SK-N-MC (cell line): Measurements from ENCODE around the gene ARHGAP33.
"Not testable (repeated sequence)": the region's sequence is repeated elsewhere in the genome, so short reads cannot be mapped to it uniquely, and the experiment has no call there.

Experiments used
- DNase-seq: peaks from one replicate; pipeline ENCODE4 v3.0.0-alpha.2; 2011; ENCODE audit warnings: low read depth, low spot score
- H3K27ac ChIP-seq: fragments of 200-600 bp; sonication (generic); 2 replicates; pipeline ENCODE4 v1.5.1; 2016; ENCODE audit warnings: mixed run types
- H3K36me3 ChIP-seq: fragments of 200-600 bp; sonication (generic); 2 replicates; pipeline ENCODE4 v1.6.1; 2017; ENCODE audit warnings: antibody characterized with exemption, low read length, mixed read lengths; ENCODE audit not compliant: insufficient read depth
- H3K4me3 ChIP-seq: fragments of 200-600 bp; sonication (generic); 2 replicates; pipeline ENCODE4 v1.5.1; 2016
- H3K9ac ChIP-seq: fragments of 200-600 bp; sonication (generic); 2 replicates; pipeline ENCODE4 v1.8.0; 2017; ENCODE audit warnings: mixed run types, mixed read lengths; ENCODE audit not compliant: insufficient read length
- H3K9me3 ChIP-seq: fragments of 200-600 bp; sonication (generic); 2 replicates; pipeline ENCODE4 v1.6.1; 2017; ENCODE audit warnings: low read depth, mild to moderate bottlenecking, antibody characterized with exemption, low read length, moderate library complexity, mixed read lengths
- EZH2 ChIP-seq: fragments of 200-600 bp; sonication (generic); IDR thresholded peaks from one replicate; pipeline ENCODE4 v1.6.1; 2017; ENCODE audit warnings: antibody characterized with exemption
- FOXP2 ChIP-seq: optimal IDR thresholded peaks from 2 replicates; pipeline ENCODE3; 2011; ENCODE audit warnings: mild to moderate bottlenecking, moderate library complexity; ENCODE audit not compliant: insufficient read depth; ENCODE audit errors: extremely low read length, control extremely low read depth
- POLR2AphosphoS5 ChIP-seq: IDR thresholded peaks from 2 replicates; pipeline ENCODE4 v1.6.1; 2012; ENCODE audit warnings: mild to moderate bottlenecking, low read depth, low read length, borderline replicate concordance

ARHGAP33 gene

DNA sequence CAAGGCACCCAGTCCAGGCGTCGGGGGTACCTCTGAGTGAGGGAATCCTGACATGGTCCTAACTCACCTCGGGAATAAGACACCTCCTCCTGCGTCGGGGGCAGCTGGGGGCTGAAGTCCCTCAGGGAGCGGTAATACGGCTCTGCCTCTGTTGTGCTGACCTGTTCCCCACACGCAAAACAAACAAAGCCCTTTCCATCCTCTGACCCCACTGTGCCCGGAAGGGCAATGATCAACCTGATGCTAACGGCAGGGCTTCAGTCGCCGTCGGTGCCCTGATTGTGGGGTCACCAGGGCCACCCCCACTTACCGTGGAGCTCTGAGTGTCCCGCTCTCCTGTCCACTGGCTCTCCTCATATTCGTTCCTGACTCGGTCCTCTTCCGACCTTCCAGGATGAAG, 55.6 kb downstream of the ARHGAP33 start:
- DNase-seq = no peak
- TF ChIP-seq FOXP2 = no peak
- no peak for TF ChIP-seq EZH2
- no peak for TF ChIP-seq POLR2AphosphoS5
- H3K27ac ChIP-seq = no peak overlapping the region
- H3K36me3 ChIP-seq = no peaks in the 10 kb centered on the region
- no peak overlapping the region for H3K9ac ChIP-seq
- no peak overlapping the region for H3K4me3 ChIP-seq
- no peaks in the 10 kb centered on the region for H3K9me3 ChIP-seq

DNA sequence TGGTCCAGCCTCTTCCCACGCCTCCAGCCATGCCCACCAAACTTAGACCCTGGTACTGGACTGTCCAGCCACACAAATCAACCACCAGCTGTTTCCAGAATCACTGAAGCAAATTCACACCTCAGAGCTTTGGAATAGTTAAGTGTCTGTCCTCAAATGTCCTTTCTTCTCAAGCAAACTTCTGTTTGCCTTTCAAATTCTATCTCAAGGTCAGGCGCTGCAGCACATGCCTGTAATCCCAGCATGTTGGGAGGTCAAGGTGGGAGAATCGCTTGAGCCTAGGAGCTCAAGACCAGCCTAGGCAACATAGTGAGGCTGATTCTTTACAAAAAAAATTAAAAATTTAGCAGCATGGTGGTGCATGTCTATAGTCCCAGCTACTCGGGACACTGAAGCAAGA, 56.7 kb downstream of the ARHGAP33 start:
- DNase-seq = no peak
- Histone ChIP-seq H3K27ac (no peak overlapping the region), H3K4me3 (no peak overlapping the region), H3K36me3 (no peaks in the 10 kb centered on the region), H3K9me3 (no peaks in the 10 kb centered on the region), H3K9ac (no peak overlapping the region)
- TF ChIP-seq FOXP2 = no peak
- no peak for TF ChIP-seq POLR2AphosphoS5
- TF ChIP-seq EZH2 = no peak

DNA sequence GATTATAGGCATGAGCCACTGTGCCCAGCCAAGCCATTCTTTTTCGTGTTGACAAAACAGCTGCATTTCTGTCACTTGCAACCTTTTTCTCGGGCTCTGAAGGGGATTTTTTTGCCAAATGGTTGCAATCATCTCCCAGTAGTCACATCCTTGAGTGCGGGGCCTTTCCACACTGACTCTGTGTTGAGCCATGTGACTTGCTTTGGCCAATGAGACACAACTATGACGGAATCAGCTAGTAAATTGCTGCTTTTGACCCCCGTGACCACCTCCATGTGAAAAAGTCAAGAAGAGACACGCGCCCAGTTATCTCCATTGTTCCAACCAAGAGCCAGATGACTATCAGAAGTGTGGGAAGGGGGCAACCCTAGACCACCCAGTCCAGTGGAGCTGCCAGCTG, 58.6 kb downstream of the ARHGAP33 start:
- Histone ChIP-seq H3K36me3 (no peaks in the 10 kb centered on the region), H3K9ac (no peak overlapping the region), H3K4me3 (no peak overlapping the region), H3K27ac (no peak overlapping the region), H3K9me3 (no peaks in the 10 kb centered on the region)
- TF ChIP-seq EZH2 (no peak), POLR2AphosphoS5 (no peak), FOXP2 (no peak)
- no peak for DNase-seq

DNA sequence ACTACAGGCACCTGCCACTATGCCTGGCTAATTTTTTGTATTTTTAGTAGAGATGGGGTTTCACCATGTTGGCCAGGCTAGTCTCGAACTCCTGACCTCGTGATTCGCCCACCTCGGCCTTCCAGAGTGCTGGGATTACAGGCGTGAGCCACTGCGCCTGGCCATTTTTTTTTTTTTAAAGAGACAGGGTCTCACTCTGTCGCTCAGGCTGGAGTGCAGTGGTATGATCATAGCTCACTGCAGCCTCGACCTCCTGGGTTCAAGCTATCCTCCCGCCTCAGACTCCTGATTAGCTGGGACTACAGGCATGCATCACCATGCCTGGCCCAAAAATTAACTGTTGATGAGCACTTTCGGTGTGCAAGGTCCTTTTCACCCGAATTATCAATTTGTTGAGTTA, 60.7 kb downstream of the ARHGAP33 start:
- not testable (repeated sequence) for H3K9me3 ChIP-seq, H3K9ac ChIP-seq, DNase-seq, H3K4me3 ChIP-seq, H3K36me3 ChIP-seq, H3K27ac ChIP-seq
